GM12878 (cell line): Measurements from ENCODE around the gene FAM234A. TPM values are rescaled to one million over a fixed set of nuclear protein-coding genes. Genes with fewer than 3 reads are reported as not detected.

Experiments used
- ATAC-seq: fragments of 200-7000 bp; cut with Tn5 transposase; 3 replicates; pipeline ENCODE4 v1.9.1; 2020; ENCODE audit warnings: mild to moderate bottlenecking, moderate library complexity
- BruUV-seq: library from RNA; stranded (reverse); fragments of 400-500 nt; replicated peaks from 2 replicates; lab custom pipeline; 2021; lab: Mats Ljungman, UMichigan
- CTCF ChIA-PET: fragments of 300-600 bp; sonication (Branson Sonifier 250); formaldehyde crosslinking; extraction: SDS; loops from one replicate; lab custom pipeline; 2021; ENCODE audit warnings: inconsistent platforms; lab: Yijun Ruan, JAX
- POLR2A ChIA-PET: fragments of 350-600 bp; formaldehyde crosslinking; extraction: SDS; loops from one replicate; lab custom pipeline; 2021; ENCODE audit warnings: inconsistent platforms; lab: Charles Lee
- RAD21 ChIA-PET: fragments of 300-600 bp; sonication (Branson Sonifier 250); formaldehyde crosslinking; loops from one replicate; lab custom pipeline; 2023; ENCODE audit warnings: antibody characterized with exemption; ENCODE audit not compliant: unreplicated experiment; lab: Charles Lee
- SMC1A ChIA-PET: fragments of 300-600 bp; sonication (Branson Sonifier 250); formaldehyde crosslinking; loops from one replicate; lab custom pipeline; 2023; ENCODE audit not compliant: unreplicated experiment, uncharacterized antibody; lab: Charles Lee
- DNase-seq: peaks from one replicate; pipeline ENCODE4 v3.0.0-alpha.2; 2011; ENCODE audit warnings: low read depth, low spot score
- FAIRE-seq: peaks from 3 replicates; lab custom pipeline; 2011; peaks lifted over from hg19 to GRCh38; lab: Jason Lieb, UNC
- H2AFZ ChIP-seq: 2 replicates; pipeline ENCODE4 v1.6.0; 2011; ENCODE audit warnings: low read depth, low read length, control low read depth; ENCODE audit not compliant: control insufficient read depth
- H3K27ac ChIP-seq: 2 replicates; pipeline ENCODE4 v1.5.1; 2011; ENCODE audit warnings: control low read depth; ENCODE audit not compliant: control insufficient read depth, insufficient read depth
- H3K27me3 ChIP-seq, 2 experiments: replicated peaks in 1 of 2; 2 replicates each; pipeline versions ENCODE4 v1.6.0 to v1.6.1; 2011; ENCODE audit warnings: low read length in 1 of 2; ENCODE audit not compliant: control insufficient read depth in 2 of 2, insufficient read depth in 2 of 2
- H3K36me3 ChIP-seq, 2 experiments: 2 replicates each; pipeline ENCODE4 v1.5.1; 2011; ENCODE audit warnings: low read length in 1 of 2; ENCODE audit not compliant: control insufficient read depth in 2 of 2, insufficient read depth in 2 of 2
- H3K4me1 ChIP-seq: 2 replicates; pipeline ENCODE4 v1.6.1; 2011; ENCODE audit warnings: mild to moderate bottlenecking, low read length, moderate library complexity, mixed read lengths; ENCODE audit not compliant: control insufficient read depth, insufficient read depth
- H3K4me2 ChIP-seq: 2 replicates; pipeline ENCODE4 v1.6.0; 2011; ENCODE audit warnings: control low read depth; ENCODE audit not compliant: control insufficient read depth, insufficient read depth
- H3K4me3 ChIP-seq: fragments of 200-600 bp; sonication (generic); 2 replicates; pipeline ENCODE4 v1.5.1; 2016
- H3K79me2 ChIP-seq: 2 replicates; pipeline ENCODE4 v1.6.0; 2011; ENCODE audit warnings: low read length; ENCODE audit not compliant: control insufficient read depth, insufficient read depth
- H3K9ac ChIP-seq: 2 replicates; pipeline ENCODE4 v1.8.0; 2011; ENCODE audit warnings: low read length, control low read depth, mixed read lengths; ENCODE audit not compliant: control insufficient read depth, insufficient read depth
- H3K9me3 ChIP-seq: replicated peaks from 3 replicates; pipeline ENCODE4 v1.5.1; 2011; ENCODE audit warnings: mild to moderate bottlenecking, low read length; ENCODE audit not compliant: control insufficient read depth, insufficient read depth
- H4K20me1 ChIP-seq: 2 replicates; pipeline ENCODE4 v1.6.0; 2011; ENCODE audit not compliant: control insufficient read depth, insufficient read depth
- BCL11A ChIP-seq: IDR thresholded peaks from 2 replicates; pipeline ENCODE4 v1.6.1; 2011; ENCODE audit warnings: low read depth, low read length
- BRCA1 ChIP-seq: IDR thresholded peaks from 2 replicates; pipeline ENCODE4 v1.6.1; 2011; ENCODE audit warnings: low read depth, low read length, improper control_type of control experiment
- DPF2 ChIP-seq: fragments of 450-650 bp; IDR thresholded peaks from 2 replicates; pipeline ENCODE4 v1.6.1; 2017; ENCODE audit warnings: mild to moderate bottlenecking
- FOS ChIP-seq: IDR thresholded peaks from 3 replicates; pipeline ENCODE4 v1.6.1; 2011; ENCODE audit warnings: borderline replicate concordance; ENCODE audit not compliant: insufficient read length; ENCODE audit errors: extremely low read depth
- POLR2AphosphoS5 ChIP-seq: IDR thresholded peaks from 2 replicates; pipeline ENCODE4 v1.6.1; 2011; ENCODE audit warnings: mild to moderate bottlenecking, low read length, inconsistent platforms
- RB1 ChIP-seq: fragments of 450-650 bp; formaldehyde crosslinking; IDR thresholded peaks from 2 replicates; pipeline ENCODE4 v1.6.1; 2017; ENCODE audit warnings: mild to moderate bottlenecking, borderline replicate concordance
- SREBF2 ChIP-seq: IDR thresholded peaks from 2 replicates; pipeline ENCODE4 v1.6.1; 2012; ENCODE audit warnings: mild to moderate bottlenecking, low read length
- TCF7 ChIP-seq: IDR thresholded peaks from 2 replicates; pipeline ENCODE4 v1.6.1; 2014; ENCODE audit warnings: antibody characterized with exemption, borderline replicate concordance
- WRNIP1 ChIP-seq: IDR thresholded peaks from 2 replicates; pipeline ENCODE4 v1.6.1; 2011; ENCODE audit warnings: low read depth, low read length, improper control_type of control experiment, borderline replicate concordance
- WGBS: methylation state at CpG from one replicate; pipeline ENCODE4 v1.1.6; 2016; ENCODE audit warnings: low lambda C conversion rate; ENCODE audit not compliant: insufficient replicate concordance, insufficient coverage; ENCODE audit errors: missing lambda C conversion rate; 5-methylcytosine and 5-hydroxymethylcytosine counted together
- in situ Hi-C: fragments of 300-500 bp; cut with MboI; formaldehyde crosslinking; loops from 9 replicates; pipeline ENCODE4 v1.14.3; 2018; ENCODE audit warnings: mixed read lengths
- intact Hi-C: fragments of 100-400 bp; cut with micrococcal nuclease; formaldehyde crosslinking; loops from one replicate; pipeline ENCODE4 v1.14.2; 2022; ENCODE audit not compliant: unreplicated experiment
- polyA plus RNA-seq, 11 experiments: library from polyadenylated mRNA; depleted of rRNA in 4 of 11; unstranded in 6 of 11; stranded (reverse) in 5 of 11; fragments of >200 nt; fragmentation: Nextera tagmentation in 4 of 11; fragmentation: Illumina TruSeq in 1 of 11; extraction: Ambion mirVana in 4 of 11; extraction: Trizol in 1 of 11; gene quantifications; 1 replicate in 1 of 11; 2 replicates in 10 of 11; pipeline versions ENCODE4 v1.2.1 to v1.2.3, GENCODE V29; 2011 to 2016; ENCODE audit warnings: inconsistent platforms in 2 of 11, missing spikeins in 2 of 11, low read depth in 1 of 11
- total RNA-seq, 4 experiments: library from RNA; depleted of rRNA in 3 of 4; stranded (reverse); fragments of >200 nt in 3 of 4; fragmentation: Illumina TruSeq in 1 of 4; extraction: Trizol in 1 of 4; gene quantifications; 2 replicates each; pipeline versions ENCODE4 v1.2.1 to v1.2.3, GENCODE V29; 2013 to 2021
- TF ChIP-seq, protein P1 (sequence below): fragments of 450-650 bp; formaldehyde crosslinking; IDR thresholded peaks from 2 replicates; pipeline ENCODE4 v1.4.0; 2020; ENCODE audit warnings: mild to moderate bottlenecking, moderate library complexity

Gene FAM234A
- total and polyA plus RNA-seq, 10 of the 15 experiments (the other 5 are each of a cell fraction or from before 2014, with no cell fraction given) = 1.6 to 37.6 (median 17.3) TPM

DNA sequence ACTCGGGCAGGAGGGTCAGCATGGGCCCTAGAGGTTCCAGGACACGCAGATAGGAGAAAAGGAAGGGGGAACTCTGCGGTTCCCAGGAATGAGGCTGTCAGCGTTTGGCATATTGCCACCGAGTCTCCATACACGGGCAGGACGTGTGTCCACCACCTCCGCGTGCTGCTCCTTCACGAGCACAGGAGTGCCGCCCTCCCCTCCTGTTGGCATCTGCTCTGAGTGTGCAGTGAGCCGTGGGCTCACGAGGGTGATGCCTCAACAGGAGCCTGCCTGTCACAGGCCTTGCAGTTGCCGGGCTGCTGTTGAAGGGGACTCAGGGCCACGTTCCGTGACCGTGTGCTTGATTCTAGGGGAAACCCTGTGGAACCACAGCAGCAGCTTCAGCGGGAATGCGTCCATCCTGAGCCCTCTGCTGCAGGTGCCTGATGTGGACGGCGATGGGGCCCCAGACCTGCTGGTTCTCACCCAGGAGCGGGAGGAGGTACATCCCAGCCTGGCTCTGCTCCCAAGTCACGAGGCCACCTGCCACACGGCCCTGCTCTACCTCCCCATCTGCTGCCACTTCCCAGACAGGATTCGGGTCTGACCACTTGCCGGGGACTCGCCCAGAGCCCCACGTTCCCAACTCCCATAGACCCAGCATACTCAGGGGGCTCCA is 26.5 kb downstream of the FAM234A start:
- Histone ChIP-seq H3K79me2 (no peaks in the 10 kb centered on the region), H3K4me2 (no peak overlapping the region), H3K27me3 (no peaks in the 10 kb centered on the region), H4K20me1 (no peaks in the 10 kb centered on the region), H3K9ac (no peak overlapping the region), H2AFZ (no peak overlapping the region), H3K4me3 (no peak overlapping the region), H3K36me3 (peaks cover 0 to under 1% of the 10 kb centered on the region in 2 experiments; a peak in 1 of 4 replicates), H3K4me1 (no peaks in the 10 kb centered on the region), H3K9me3 (no peaks in the 10 kb centered on the region), H3K27ac (no peak overlapping the region)
- CTCF ChIA-PET = no interaction called here
- in situ Hi-C loops (no loop called here), intact Hi-C loops (no loop called here)
- TF ChIP-seq, protein P1, sequence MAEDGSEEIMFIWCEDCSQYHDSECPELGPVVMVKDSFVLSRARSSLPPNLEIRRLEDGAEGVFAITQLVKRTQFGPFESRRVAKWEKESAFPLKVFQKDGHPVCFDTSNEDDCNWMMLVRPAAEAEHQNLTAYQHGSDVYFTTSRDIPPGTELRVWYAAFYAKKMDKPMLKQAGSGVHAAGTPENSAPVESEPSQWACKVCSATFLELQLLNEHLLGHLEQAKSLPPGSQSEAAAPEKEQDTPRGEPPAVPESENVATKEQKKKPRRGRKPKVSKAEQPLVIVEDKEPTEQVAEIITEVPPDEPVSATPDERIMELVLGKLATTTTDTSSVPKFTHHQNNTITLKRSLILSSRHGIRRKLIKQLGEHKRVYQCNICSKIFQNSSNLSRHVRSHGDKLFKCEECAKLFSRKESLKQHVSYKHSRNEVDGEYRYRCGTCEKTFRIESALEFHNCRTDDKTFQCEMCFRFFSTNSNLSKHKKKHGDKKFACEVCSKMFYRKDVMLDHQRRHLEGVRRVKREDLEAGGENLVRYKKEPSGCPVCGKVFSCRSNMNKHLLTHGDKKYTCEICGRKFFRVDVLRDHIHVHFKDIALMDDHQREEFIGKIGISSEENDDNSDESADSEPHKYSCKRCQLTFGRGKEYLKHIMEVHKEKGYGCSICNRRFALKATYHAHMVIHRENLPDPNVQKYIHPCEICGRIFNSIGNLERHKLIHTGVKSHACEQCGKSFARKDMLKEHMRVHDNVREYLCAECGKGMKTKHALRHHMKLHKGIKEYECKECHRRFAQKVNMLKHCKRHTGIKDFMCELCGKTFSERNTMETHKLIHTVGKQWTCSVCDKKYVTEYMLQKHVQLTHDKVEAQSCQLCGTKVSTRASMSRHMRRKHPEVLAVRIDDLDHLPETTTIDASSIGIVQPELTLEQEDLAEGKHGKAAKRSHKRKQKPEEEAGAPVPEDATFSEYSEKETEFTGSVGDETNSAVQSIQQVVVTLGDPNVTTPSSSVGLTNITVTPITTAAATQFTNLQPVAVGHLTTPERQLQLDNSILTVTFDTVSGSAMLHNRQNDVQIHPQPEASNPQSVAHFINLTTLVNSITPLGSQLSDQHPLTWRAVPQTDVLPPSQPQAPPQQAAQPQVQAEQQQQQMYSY = no peak
- no peak for TF ChIP-seq POLR2AphosphoS5
- TF ChIP-seq SREBF2 = no peak
- TF ChIP-seq DPF2 = no peak
- no peak for TF ChIP-seq BRCA1
- TF ChIP-seq BCL11A = no peak
- no peak for TF ChIP-seq RB1
- no peak for TF ChIP-seq TCF7
- no peak for TF ChIP-seq FOS
- no peak for TF ChIP-seq WRNIP1
- ATAC-seq (no peak), FAIRE-seq (no peak), DNase-seq (no peak)
- RAD21 ChIA-PET = no interaction called here
- SMC1A ChIA-PET = no interaction called here
- 83% methylated on average over 28 of the region's 28 CpGs for WGBS
- BruUV-seq = no TSS peak
- POLR2A ChIA-PET = no interaction called here
